ENCODE measurements around the gene PUS7L.
"Not testable (repeated sequence)": the region's sequence is repeated elsewhere in the genome, so short reads cannot be mapped to it uniquely, and the experiment has no call there.

Gene PUS7L, protein sequence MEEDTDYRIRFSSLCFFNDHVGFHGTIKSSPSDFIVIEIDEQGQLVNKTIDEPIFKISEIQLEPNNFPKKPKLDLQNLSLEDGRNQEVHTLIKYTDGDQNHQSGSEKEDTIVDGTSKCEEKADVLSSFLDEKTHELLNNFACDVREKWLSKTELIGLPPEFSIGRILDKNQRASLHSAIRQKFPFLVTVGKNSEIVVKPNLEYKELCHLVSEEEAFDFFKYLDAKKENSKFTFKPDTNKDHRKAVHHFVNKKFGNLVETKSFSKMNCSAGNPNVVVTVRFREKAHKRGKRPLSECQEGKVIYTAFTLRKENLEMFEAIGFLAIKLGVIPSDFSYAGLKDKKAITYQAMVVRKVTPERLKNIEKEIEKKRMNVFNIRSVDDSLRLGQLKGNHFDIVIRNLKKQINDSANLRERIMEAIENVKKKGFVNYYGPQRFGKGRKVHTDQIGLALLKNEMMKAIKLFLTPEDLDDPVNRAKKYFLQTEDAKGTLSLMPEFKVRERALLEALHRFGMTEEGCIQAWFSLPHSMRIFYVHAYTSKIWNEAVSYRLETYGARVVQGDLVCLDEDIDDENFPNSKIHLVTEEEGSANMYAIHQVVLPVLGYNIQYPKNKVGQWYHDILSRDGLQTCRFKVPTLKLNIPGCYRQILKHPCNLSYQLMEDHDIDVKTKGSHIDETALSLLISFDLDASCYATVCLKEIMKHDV

DNA sequence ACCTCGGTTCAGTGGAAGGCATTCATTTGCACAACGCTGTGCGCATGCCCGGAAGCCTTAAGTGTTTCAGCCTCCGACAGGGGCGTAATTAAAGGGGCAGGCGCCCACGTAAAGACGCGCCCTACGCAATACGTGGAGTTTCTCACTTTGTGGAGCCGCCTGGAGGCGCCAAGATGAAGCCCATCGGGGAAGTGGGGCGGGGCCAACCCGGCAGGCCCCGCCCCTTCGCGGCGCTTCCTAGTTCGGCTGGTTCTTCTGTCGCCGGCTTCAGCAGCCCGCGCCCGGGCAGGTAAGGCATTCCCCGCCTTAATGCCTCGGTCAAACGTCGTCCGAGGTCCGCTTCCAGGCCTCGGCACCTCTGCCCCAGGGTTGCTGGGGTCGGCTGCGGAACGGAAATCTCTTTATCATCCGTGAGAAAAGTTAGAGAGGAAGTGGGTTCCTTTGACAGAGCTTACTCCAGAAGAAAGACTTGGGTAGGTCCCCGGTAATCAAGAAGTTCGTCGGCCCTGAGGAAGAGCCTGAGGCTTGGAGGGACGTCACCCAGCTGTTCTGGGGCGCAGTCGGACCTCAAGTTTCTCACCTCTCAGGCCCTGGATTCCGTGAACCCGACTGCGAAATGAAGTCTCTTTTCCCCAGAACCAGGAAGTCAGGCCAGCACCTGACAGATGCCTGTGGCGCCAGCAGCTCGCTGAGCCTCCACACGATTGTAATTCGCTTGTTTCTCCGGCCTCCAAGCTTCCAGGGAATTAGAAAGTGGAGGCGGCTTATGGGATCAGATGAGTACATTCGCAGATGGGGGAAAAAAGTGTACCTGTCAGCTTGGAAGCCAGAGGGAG lies at the start of gene PUS7L, which contains the start of gene IRAK4:
Gene PUS7L, minus strand, starts transcription at position 63 of the 836 bp plus-strand sequence. CDS start 3,545 bp downstream, outside the sequence.
Gene IRAK4, plus strand, starts transcription at position 224 of the 836 bp plus-strand sequence. CDS start 9,161 bp downstream, outside the sequence.
- DNase-seq (ENCODE audit: low spot score): peak; percentile 95

DNA sequence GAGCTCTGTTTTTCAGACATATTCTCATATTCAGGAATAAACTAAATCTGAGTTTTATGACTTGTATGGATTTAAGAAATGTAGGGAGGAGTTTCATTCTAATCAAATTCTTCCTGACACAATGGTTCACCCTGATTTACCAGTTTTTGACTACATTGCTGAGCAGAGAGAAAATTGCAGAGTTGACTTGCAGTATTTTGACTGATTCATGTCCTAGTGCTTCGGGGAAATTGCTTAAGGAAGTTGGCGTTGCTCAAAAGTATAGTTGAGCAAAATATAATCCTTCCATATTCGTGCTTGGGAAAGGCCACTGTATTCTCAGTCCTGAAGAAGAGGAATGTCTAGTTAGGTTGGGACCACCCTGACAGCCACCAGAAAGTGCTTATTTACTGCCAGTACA lies 48.8 kb upstream of the PUS7L start:
- DNase-seq (ENCODE audit: low spot score): no peak

DNA sequence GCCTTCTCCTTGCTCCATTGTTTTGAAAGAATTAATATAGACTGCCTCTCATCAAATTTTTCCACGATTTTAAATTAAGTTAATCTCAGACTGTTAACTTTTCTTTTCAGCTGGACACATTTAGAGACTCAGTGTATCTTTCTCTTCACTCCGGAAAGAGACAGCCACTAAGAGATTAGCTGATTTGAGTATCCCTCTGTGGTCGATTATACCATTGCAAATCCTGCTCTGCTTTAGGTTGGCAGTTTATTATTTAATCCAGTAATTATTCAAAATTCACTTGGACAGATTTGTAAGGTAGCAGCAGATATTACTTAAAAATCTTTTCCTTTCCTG lies 48.1 kb upstream of the PUS7L start:
- DNase-seq (ENCODE audit: low spot score): no peak

DNA sequence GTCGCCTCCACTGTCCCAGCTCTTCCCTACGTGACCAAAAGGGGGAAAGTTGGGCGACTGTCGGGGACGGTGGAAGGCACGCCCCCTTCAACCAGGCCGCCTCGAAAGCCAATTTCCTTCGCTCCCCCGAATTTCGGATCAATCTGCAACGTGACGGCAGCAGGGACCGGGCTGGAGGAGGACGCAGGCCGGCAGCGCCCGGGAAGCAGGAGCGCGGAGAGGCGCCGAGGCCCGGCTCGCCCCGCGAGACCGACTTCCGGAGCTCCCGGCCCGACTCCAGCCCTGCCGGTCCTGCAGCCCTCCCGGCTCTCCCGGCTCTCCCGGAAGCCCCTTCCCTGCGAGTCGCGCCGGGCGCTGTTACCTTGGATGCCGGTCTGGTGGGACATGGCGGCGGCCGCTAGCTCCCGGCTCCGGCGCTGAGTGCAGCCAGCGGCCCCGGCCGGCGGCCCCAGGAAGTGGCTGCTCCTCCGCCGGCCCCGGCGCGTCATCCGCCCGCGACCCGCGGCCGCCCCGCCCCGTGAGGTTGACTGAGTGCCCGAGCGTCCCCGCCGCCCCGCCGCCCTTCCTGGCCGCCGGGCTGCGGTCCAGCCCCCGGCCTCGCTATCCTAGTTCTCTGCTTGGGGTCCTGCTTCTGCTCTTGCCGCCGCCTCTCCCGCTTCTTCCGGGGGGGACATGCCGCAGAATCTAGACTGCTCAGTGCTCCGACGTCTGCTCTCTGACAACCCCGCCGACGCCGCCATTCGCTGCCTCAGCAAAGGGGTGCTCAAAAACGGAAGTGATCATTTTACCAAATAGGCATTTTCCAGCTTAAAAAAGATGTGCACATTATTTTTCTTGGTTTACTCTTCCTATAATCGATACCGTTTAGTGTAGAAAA lies 47.5 kb upstream of the PUS7L start, which contains the start of gene TWF1:
Gene TWF1, minus strand, starts transcription at position 458 of the 877 bp plus-strand sequence. Its CDS starts 72 bp downstream, at position 386.
- peak; percentile 75 for DNase-seq (ENCODE audit: low spot score)

DNA sequence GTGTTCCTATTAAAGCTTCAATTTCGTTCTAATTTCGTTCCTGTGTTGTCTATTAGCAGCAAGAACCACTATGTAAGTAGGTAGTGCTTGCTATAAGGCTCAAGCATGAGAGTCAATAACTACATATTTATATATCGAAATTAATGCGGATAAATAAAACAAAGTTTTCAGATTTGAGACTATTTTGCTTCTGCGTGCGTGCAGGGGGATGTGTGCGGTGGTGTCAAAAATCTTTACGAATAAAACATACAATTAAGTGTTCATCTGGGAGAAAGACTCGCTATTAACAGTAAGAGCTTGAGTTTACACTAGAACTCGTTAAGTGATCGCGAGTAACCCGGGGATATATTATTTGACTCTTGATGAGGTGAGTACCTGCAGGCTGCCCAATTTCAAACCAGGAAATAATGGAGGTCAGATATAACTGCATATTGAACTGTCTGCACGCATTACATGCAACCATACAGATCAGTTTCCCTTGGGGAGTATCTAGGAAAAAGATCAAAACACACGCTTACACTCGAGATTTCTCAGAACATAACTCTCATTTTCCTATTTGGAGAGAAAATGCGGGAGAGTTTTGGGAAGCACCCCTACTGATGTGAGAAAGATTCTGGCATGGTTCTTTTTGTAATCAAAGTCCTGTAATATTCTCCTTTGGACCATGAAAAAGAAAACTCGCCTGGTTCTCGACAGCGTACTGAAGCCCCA lies 46.7 kb upstream of the PUS7L start:
- DNase-seq (ENCODE audit: low spot score): peak; percentile 4

DNA sequence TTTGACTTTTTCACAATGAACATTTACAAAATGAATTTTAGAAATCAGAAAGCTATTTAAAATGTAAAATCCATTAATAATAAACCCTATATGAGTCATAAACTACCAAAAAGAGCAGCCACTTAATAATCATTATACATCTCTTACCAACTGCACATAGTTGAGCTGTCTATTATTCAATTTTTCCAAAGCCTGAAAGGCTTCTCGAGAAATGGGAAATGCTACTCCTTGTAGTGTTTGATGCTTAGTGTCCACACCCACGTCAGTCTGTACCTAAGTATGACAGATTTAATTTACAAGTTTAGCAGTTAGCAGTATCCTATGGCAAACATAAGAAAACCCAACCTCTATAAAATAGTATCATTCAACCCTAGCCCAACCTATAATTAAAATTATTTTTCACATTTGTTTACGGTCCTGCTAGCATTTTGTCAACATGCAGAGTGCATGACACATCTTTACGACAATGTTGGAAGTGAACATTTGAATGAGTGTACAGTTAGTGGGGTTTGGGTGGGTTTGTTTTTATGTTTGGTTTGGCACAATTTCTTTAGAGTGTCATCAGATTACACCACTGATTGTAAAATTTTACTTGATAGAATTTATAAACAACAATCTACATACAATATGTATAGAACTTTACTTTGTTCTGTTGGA lies 39.1 kb upstream of the PUS7L start:
- no peak for DNase-seq (ENCODE audit: low spot score)

DNA sequence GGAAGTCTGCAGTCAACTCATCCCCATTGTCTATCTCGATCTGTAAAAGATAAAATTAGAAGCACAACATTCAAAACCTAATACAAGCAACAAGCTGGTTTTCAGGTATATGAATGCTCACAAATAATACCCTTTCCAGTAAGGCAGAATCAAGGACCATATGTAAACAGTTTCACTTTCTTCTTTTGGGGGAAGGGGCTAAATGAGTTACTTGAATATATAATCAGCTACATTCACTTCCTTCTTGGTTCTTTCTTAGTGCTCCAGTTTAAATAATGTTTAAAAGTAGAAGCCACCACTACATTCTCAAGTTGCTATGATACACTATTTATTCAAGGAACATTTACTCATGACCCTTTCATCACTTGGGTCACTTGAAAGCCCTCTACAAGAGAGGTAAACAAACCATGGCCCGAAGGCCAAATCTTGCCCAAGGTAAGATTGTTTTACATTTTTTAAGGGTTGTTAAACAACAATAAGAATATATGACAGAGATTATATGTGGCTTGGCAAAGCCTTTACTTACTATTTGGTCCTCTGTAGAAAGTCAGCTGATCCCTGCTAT lies 37.2 kb upstream of the PUS7L start:
- no peak for DNase-seq (ENCODE audit: low spot score)

DNA sequence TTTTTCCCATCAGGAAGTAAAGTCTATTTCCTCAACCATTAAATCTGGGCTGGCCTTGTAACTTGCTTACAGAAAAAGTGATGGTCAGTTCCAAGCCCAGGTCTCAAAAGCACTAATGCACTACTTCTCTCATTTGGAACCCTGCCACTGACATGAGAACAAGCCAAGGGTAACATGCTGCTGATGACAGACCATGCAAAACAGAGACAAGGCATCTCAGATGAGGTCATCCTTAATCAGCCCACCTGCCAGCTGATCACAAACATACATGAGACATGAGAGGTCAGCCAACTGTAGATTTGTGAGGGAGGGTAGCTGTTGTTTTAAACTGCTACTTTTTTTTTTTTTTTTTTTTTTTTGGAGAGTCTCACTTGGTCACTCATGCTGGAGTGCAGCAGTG lies 31.4 kb upstream of the PUS7L start:
- no peak for DNase-seq (ENCODE audit: low spot score)

DNA sequence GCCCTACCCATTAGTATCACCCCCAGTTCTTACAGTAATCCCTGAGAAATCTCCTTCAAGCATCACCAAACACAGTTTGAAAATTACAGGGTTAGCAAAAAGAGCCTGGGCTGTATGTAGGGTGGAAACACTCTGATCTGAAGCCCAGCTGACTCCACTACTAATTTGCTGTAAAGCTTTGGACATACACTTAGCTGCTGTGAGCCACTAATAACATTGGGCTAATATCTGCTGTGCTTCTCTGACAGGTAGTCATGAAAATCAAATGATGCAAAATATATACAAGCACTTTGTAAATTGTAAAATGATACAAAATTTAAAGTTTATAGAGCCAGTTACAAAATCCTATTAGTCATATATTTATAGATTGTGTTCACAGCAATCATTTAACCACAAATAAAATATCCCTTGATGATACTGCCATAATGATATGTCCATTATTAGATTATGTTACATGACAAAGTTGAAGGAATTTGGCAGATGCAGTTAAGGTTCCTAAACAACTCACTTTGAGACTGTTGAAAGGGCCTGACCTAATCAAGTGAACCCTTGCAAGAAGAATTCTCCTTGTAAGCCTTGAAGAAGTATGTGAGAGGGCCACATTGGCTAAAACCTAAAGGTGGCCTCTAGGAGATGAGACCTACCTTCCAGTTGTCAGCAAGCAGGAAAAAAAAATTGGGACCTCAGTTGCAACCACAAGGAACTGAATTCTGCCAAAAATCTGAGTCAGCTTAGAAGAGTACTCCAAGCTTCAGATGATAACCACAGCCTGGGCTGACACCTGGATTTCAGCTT lies 28.5 kb upstream of the PUS7L start:
- no peak for DNase-seq (ENCODE audit: low spot score)

DNA sequence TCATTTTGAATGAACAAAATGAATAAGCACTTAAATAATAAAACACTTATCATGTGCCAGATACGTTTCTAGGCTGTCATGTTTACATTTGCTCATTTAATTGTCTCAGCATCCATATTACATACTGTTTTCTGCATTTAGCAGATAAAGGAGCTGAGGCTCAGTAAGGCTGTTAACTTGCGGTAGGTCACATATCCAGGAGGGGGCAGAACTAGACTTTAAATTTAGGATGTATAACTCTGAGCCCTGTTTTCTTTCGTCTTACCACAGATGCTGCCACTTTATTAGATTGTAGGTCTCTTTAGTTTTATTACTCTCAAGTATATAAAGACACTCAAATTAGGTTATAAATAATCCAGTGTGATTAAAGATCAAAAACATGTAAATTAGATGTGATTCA lies 17.9 kb upstream of the PUS7L start:
- DNase-seq (ENCODE audit: low spot score): peak; percentile 14

DNA sequence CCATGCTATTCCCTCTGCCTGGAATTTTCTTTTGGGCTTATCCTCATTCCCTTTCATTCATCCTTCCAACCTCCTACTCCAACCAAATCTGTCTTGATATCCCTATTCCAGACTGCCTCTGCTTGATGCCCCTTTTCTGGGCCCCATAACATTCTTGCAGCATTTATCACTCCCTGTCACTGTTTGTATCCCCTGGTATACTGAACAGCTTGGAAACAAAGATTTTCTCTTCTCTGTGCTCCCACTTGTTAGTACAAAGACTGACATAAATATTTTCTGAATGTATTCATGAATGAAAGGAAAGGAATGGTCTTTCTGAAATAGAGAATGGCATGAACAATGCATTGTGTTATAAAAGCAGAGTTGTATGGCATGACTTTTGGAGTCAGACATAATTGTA lies 7.7 kb upstream of the PUS7L start:
- DNase-seq (ENCODE audit: low spot score): no peak

DNA sequence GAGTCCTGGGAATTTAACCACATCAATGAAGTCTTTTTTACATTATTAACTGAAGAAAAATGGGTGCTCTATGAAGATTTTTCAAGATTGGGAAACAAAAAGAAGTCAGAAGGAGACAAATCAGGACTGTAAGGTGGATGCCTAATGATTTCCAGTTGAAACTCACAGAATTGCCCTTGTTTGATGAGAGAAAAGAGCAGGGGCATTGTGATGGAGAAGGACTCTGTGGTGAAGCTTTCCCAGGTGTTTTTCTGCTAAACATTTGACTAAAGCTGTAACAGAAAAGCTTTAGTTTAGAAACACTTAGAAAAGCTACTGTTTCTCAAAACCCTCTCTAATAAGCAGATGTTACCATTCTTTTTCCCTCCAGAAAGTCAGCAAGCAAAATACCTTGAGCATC lies 5.9 kb upstream of the PUS7L start:
- DNase-seq (ENCODE audit: low spot score): no peak

DNA sequence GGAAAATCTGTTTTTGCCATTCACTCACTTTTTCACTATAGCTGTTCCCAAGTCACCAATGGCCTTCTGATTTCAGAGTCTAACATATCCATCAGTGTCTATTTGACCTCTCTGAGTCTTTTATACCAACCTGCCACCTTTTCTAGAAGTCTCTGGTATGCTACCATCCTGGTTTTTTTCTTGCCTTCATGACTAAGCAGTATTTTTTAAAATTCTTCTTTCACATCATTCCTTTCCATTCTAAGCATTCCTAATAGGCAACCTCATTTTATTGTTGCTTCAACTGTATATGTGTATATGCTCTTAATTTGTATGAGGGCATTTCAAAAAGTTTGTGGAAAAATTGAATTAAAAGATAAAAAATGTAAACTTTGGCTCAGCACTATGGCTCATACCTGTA lies 5.2 kb upstream of the PUS7L start:
- DNase-seq (ENCODE audit: low spot score): no peak

DNA sequence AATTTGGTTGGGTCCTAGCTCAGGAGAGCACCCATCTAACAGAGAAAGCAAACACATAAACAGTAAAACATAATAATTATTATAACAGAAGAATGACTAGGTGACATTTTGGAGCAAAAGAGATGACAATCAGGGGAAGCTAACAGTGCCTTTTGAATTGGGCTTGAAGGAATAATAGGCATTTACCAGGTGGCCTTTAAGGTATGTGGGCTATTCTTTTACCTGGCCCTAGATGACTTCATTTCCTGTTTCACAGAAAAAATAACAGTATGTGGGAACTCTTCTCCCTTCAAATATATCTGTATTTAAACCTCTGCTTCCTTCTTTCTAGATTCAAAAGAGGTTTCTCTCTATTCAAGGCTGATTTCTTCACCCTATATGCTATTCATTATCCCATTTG lies 4.0 kb upstream of the PUS7L start:
- DNase-seq (ENCODE audit: low spot score): no peak

DNA sequence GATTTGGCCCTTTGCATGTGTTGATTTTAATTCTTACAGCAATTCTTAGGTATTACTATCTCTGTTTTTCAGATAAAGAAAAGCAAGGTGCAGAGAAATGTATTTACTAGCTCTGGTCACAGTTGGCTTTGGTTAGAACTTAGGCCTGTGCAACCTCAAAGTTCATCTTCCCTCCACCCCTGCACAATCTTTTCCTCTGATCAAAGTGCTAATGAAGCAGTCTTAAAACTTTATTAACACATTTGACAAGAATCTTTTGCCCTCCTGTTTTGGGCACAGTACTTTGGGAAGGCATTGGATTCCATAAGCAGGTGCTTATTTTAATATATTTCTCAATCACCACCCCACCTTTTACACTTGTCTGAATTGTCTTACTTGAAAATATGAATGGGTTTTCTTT lies 2.9 kb upstream of the PUS7L start:
- no peak for DNase-seq (ENCODE audit: low spot score)

DNA sequence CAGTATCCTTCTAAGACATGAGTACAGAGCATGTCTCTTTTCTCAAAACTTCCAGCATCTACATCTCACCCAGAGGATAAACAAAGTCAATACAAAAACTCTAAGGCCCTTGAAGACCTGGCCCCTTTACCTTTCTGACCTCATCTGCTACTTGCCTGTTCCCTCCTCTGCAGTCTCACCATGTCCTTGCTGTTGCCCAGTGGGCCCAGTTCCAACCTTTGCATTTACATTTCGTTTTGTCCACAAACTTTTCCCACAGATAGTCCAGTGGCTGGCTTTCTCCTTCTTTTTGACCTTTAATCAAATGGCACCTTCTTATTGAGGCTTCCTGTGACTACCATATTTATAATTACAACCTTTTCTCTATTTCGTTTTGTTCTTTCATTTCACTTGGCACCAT lies 1.8 kb upstream of the PUS7L start:
- no peak for DNase-seq (ENCODE audit: low spot score)

DNA sequence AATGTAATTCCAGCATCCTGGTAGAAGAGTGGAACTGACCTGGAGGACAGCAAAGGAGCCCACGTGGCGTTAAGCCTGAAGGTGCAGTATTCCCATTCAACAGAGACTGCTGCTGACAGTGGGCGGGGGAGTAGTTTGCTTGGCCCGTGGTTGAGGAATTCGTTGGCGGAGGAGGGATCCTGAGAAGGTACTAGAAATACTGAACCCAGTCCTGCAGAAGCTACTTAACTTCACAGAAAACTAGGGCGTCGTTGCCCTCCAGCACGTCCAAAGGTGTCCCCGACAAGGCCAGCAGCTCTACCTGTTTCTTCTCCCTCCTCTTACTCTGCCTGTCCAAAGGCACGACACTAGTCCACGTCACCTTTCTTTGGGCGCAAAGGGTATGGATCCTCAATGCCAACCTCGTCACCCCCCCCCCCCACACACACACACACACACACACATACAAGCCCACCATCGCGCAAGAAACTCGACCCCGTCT lies 303 bp downstream of the PUS7L start:
- DNase-seq (ENCODE audit: low spot score): peak; percentile 3

DNA sequence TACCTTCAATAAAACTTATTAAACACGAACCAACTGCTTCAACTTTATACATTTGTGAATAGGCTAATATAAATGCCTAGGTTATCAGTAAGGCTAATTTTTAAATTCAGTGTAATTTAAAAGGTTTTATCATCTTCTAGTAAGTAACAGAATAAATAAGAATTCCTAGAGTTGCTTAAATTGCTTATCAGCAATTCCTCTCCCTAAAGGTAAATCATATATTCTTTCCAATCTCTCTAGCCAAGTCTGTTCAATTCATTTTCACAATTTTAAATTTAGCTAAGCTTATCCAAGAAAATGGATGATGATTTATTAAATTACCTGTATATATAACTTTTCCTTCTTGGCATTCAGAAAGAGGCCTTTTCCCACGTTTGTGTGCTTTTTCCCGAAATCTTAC lies 4.6 kb downstream of the PUS7L start:
- no peak for DNase-seq (ENCODE audit: low spot score)

DNA sequence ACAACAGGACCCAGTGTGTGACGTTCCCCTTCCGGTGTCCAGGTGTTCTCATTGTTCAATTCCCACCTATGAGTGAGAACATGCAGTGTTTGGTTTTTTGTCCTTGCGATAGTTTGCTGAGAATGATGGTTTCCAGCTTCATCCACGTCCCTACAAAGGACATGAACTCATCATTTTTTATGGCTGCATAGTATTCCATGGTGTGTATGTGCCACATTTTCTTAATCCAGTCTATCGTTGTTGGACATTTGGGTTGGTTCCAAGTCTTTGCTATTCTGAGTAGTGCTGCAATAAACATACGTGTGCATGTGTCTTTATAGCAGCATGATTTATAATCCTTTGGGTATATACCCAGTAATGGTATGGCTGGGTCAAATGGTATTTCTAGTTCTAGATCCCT lies 7.2 kb downstream of the PUS7L start:
- DNase-seq (ENCODE audit: low spot score): not testable (repeated sequence)

All from CD4-positive, alpha-beta T cell treated with Interleukin-6 at 100 ng/mL for 8 hours (primary cell).